ENCODE data around the gene NSMF. TPM values are rescaled to one million over a fixed set of nuclear protein-coding genes. Genes with fewer than 3 reads are reported as not detected.

The NSMF gene
- total RNA-seq, 5 donors from 2014 or later (not counting 1 experiment from before 2014, with no cell fraction given), result 40.5 to 89.5 (median 51.7) TPM

DNA sequence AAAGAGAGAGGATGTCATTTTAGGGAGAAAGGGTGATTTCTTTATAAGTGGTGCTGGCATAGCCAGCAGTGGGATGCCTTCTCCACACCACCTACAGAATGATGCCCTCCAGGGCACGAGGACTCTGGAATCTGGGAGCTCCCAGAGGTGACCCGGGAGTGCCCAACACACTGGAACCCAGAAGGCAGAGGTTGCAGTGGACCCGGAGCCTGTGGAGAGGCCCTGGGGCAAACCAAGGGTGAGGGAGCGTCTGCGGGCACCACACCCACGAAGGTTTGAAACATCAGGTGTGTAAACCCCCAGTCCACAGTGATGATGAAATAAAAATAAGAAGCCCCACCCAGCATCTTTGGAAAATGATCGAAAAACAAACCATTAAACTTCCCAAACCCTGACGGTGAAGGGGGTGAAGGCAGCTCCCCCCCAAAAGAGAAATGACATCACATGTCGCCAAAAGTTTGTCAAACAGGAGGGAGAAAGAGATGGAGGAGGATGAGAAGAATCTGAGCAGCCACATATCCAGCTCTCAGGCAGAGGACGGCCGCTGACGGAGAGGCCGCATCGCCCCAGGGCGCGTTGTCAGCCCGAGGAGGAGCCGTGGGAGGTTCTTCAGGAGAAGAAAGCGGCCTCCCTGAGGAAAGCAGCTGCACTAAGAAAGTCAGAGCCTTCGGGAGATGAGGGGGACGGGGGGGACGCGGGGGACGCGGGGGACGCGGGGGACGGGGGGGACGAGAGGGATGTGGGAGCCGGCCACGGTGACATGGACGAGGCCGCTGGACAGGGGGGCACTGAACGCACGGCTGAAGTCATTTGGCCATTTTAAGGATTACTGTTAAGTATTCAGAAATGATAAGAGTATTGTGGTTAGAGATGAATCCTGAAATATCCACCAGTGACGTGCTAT is 43.1 kb upstream of the NSMF start:
- POLR2A ChIA-PET, result no interaction called here
- Mint-ChIP-seq H3K4me3 (peak overlapping the region in 1 of 3 donors; percentile 22), H3K4me1 (peaks cover 0 to 24% (median 1%) of the 10 kb centered on the region in 3 donors), H3K27ac (no peak overlapping the region), H3K9me3 (no peaks in the 10 kb centered on the region), H3K27me3 (no peaks in the 10 kb centered on the region), H3K36me3 (peaks cover 3% of the 10 kb centered on the region)
- H3K27ac ChIP-seq (ENCODE audit: low read length), result no peak overlapping the region
- CTCF ChIA-PET, result no interaction called here
- H3K4me3 ChIP-seq (ENCODE audit: control insufficient read depth in 1 of 2, extremely low read depth in 1 of 2, low read length in 1 of 2), result no peak overlapping the region
- DNase-seq, result peak in 1 of 35 experiments; percentile 16
- WGBS (ENCODE audit: insufficient coverage), result 100% methylated on average over 2 of the region's 36 CpGs
- H3K27me3 ChIP-seq (replicated peaks in 1 of 2; ENCODE audit: control insufficient read depth in 2 of 2, extremely low read depth in 1 of 2, insufficient read depth in 2 of 2, low read length in 1 of 2), result no peaks in the 10 kb centered on the region
- no peaks in the 10 kb centered on the region for H3K4me1 ChIP-seq (ENCODE audit: control insufficient read depth in 1 of 2, extremely low read depth in 1 of 2, insufficient read depth in 2 of 2, low read length in 2 of 2)
- ATAC-seq (replicated peaks in 1 of 4), result no peak
- H3K9me3 ChIP-seq, result no peaks in the 10 kb centered on the region
- no peaks in the 10 kb centered on the region for H3K36me3 ChIP-seq (ENCODE audit: control insufficient read depth in 2 of 2, extremely low read depth in 1 of 2, insufficient read depth in 1 of 2, low read length in 1 of 2)

DNA sequence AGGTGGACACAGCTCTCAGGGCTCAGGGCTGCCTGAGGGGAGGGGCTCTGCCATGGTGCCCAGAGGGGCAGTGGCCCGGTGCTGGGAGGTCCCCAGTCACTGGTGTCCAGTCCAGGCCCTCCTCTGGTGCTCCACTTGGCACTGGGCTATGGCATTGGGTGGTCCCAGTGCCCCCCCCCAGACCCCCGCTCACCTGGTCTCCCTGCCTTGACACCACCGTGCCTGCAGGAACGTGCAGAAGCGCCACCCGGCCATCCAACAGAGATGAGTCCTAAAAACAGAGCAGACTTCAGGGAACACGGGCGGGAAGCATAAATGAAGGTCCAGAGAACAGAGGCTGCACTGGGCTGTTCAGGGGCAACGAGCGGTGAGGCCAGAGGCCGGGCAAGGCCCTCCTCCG is 42.3 kb upstream of the NSMF start:
- Histone ChIP-seq H3K9me3 (no peaks in the 10 kb centered on the region), H3K4me1 (ENCODE audit: control insufficient read depth in 1 of 2, extremely low read depth in 1 of 2, insufficient read depth in 2 of 2, low read length in 2 of 2) (no peaks in the 10 kb centered on the region), H3K27ac (ENCODE audit: low read length) (no peak overlapping the region), H3K4me3 (ENCODE audit: control insufficient read depth in 1 of 2, extremely low read depth in 1 of 2, low read length in 1 of 2) (no peak overlapping the region), H3K27me3 (replicated peaks in 1 of 2; ENCODE audit: control insufficient read depth in 2 of 2, extremely low read depth in 1 of 2, insufficient read depth in 2 of 2, low read length in 1 of 2) (no peaks in the 10 kb centered on the region), H3K36me3 (ENCODE audit: control insufficient read depth in 2 of 2, extremely low read depth in 1 of 2, insufficient read depth in 1 of 2, low read length in 1 of 2) (no peaks in the 10 kb centered on the region)
- H3K4me1 Mint-ChIP-seq, result peaks cover 0 to 24% (median 1%) of the 10 kb centered on the region in 3 donors
- WGBS (ENCODE audit: insufficient coverage), result 98% methylated on average over 11 of the region's 12 CpGs
- no peak overlapping the region for H3K4me3 Mint-ChIP-seq
- no peaks in the 10 kb centered on the region for H3K27me3 Mint-ChIP-seq
- H3K36me3 Mint-ChIP-seq, result peaks cover 3% of the 10 kb centered on the region
- ATAC-seq (replicated peaks in 1 of 4) (no peak), DNase-seq (no peak)
- no peak overlapping the region for H3K27ac Mint-ChIP-seq
- ChIA-PET POLR2A (no interaction called here), CTCF (no interaction called here)
- no peaks in the 10 kb centered on the region for H3K9me3 Mint-ChIP-seq

DNA sequence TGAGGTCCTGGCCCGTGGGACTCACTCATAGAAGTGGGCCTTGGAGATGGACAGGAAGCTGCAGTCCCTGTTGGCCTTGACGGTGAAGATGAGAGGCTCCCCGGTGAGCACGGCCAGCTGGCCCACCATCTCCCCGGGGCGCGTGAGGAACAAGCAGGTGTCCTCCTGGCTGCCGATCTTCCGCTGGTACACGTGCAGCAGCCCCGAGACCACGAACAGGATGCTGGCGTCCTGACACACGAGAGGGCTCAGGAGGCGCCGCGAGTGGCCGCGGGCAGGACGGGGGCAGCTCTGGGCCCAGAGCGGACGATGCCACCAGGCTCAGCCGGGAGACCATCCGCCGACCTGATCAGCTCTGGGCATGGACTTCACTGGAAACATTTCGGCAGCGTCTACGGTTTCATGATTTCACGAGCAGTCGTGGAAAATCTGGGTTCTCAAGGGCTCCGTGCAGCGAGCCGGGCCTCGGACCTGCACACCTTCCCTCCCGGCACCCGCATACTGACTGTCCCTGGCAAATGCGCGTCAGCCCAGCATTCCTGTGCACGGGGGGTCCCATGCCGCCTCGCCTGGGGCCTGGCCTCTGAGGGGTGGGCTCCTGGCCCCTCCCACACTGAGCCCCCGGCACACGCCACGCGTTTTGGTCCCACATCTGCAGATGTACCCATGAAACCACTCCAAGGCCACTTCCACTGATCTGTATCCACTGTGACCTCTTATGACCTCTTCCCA is 41.7 kb upstream of the NSMF start:
- 85% methylated on average over 42 of the region's 45 CpGs for WGBS (ENCODE audit: insufficient coverage)
- no peak for DNase-seq
- Histone ChIP-seq H3K36me3 (ENCODE audit: control insufficient read depth in 2 of 2, extremely low read depth in 1 of 2, insufficient read depth in 1 of 2, low read length in 1 of 2) (no peaks in the 10 kb centered on the region), H3K4me3 (ENCODE audit: control insufficient read depth in 1 of 2, extremely low read depth in 1 of 2, low read length in 1 of 2) (no peak overlapping the region), H3K27ac (ENCODE audit: low read length) (no peak overlapping the region), H3K9me3 (no peaks in the 10 kb centered on the region), H3K4me1 (ENCODE audit: control insufficient read depth in 1 of 2, extremely low read depth in 1 of 2, insufficient read depth in 2 of 2, low read length in 2 of 2) (no peaks in the 10 kb centered on the region), H3K27me3 (replicated peaks in 1 of 2; ENCODE audit: control insufficient read depth in 2 of 2, extremely low read depth in 1 of 2, insufficient read depth in 2 of 2, low read length in 1 of 2) (no peaks in the 10 kb centered on the region)
- Mint-ChIP-seq H3K27ac (no peak overlapping the region), H3K27me3 (no peaks in the 10 kb centered on the region), H3K4me1 (peaks cover 0 to 24% (median 1%) of the 10 kb centered on the region in 3 donors), H3K4me3 (no peak overlapping the region), H3K9me3 (no peaks in the 10 kb centered on the region), H3K36me3 (peaks cover 3% of the 10 kb centered on the region)
- ChIA-PET POLR2A (no interaction called here), CTCF (no interaction called here)
- no peak for ATAC-seq (replicated peaks in 1 of 4)

DNA sequence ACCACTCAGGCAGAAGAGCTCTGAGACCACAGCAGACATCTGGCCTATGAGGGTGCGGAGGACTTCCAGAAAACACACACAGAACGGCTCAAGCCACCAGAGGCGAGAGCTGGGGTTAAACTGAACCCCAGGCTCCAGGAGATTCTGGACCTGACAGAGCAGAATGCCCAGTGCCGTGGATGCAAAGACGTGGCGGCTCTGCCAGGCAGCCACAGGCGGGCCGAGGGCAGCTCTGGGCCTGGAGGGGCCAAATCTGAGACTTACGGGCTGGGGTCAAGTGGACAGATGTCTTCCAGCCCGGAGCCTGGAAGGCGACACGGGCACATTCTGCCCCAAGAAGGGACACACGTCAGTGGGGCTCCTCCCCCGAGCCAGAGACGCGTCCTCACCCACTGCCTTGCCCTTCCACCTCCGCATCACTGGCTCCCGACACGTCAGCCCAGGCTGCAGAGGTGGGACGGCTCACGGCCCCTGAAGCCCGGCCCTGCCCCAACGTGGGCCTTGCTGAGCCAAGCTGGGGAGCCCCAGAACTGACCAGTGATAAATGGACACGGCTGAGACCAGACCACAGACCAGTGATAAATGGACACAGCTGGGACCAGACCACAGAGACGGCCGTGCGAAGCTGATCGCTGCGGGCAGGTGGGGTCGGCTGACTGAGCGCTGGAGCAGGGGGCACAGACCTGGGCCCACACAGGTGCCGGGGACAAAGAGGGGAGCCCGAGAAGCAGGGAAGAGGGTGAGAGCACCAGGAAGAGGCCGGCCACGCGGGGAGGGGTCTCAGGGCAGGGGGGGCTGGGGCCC is 40.9 kb upstream of the NSMF start:
- H3K4me1 Mint-ChIP-seq, result peaks cover 0 to 24% (median 1%) of the 10 kb centered on the region in 3 donors
- Histone ChIP-seq H3K36me3 (ENCODE audit: control insufficient read depth in 2 of 2, extremely low read depth in 1 of 2, insufficient read depth in 1 of 2, low read length in 1 of 2) (no peaks in the 10 kb centered on the region), H3K4me1 (ENCODE audit: control insufficient read depth in 1 of 2, extremely low read depth in 1 of 2, insufficient read depth in 2 of 2, low read length in 2 of 2) (no peaks in the 10 kb centered on the region), H3K9me3 (no peaks in the 10 kb centered on the region), H3K4me3 (ENCODE audit: control insufficient read depth in 1 of 2, extremely low read depth in 1 of 2, low read length in 1 of 2) (no peak overlapping the region), H3K27me3 (replicated peaks in 1 of 2; ENCODE audit: control insufficient read depth in 2 of 2, extremely low read depth in 1 of 2, insufficient read depth in 2 of 2, low read length in 1 of 2) (no peaks in the 10 kb centered on the region), H3K27ac (ENCODE audit: low read length) (no peak overlapping the region)
- H3K27ac Mint-ChIP-seq, result no peak overlapping the region
- ATAC-seq (replicated peaks in 1 of 4), result no peak
- 96% methylated on average over 28 of the region's 36 CpGs for WGBS (ENCODE audit: insufficient coverage)
- H3K9me3 Mint-ChIP-seq, result no peaks in the 10 kb centered on the region
- no peak overlapping the region for H3K4me3 Mint-ChIP-seq
- no peaks in the 10 kb centered on the region for H3K27me3 Mint-ChIP-seq
- H3K36me3 Mint-ChIP-seq, result peaks cover 3% of the 10 kb centered on the region
- no peak for DNase-seq
- ChIA-PET POLR2A (no interaction called here), CTCF (no interaction called here)

DNA sequence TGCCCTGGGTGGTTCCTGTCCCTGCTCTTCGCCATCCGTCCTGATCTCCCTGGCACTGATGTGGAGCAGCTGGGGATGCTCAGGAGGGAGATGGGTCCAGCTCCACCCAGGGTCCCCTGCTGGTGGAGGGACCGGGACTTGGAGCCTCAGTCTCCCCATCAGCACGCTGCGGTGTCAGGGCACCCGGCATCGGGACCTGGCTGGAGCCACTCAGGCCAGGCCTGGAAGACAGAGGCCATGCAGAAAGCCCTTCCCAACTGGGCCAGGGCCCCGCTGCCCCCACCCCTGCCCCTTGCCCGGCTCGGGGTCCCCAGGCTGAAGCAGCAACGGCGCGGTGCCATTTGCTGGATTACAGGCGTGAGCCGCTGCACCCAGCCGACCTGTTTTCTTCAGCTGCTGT is 40.3 kb upstream of the NSMF start:
- CTCF ChIA-PET, result no interaction called here
- 93% methylated on average over 16 of the region's 16 CpGs for WGBS (ENCODE audit: insufficient coverage)
- no peaks in the 10 kb centered on the region for H3K9me3 ChIP-seq
- POLR2A ChIA-PET, result no interaction called here
- Mint-ChIP-seq H3K4me1 (peaks cover 0 to 24% (median 1%) of the 10 kb centered on the region in 3 donors), H3K27ac (no peak overlapping the region), H3K27me3 (no peaks in the 10 kb centered on the region), H3K4me3 (no peak overlapping the region), H3K36me3 (peaks cover 3% of the 10 kb centered on the region), H3K9me3 (no peaks in the 10 kb centered on the region)
- DNase-seq (no peak), ATAC-seq (replicated peaks in 1 of 4) (no peak)
- no peaks in the 10 kb centered on the region for H3K36me3 ChIP-seq (ENCODE audit: control insufficient read depth in 2 of 2, extremely low read depth in 1 of 2, insufficient read depth in 1 of 2, low read length in 1 of 2)
- H3K27ac ChIP-seq (ENCODE audit: low read length), result no peak overlapping the region
- H3K4me3 ChIP-seq (ENCODE audit: control insufficient read depth in 1 of 2, extremely low read depth in 1 of 2, low read length in 1 of 2), result no peak overlapping the region
- H3K27me3 ChIP-seq (replicated peaks in 1 of 2; ENCODE audit: control insufficient read depth in 2 of 2, extremely low read depth in 1 of 2, insufficient read depth in 2 of 2, low read length in 1 of 2), result no peaks in the 10 kb centered on the region
- no peaks in the 10 kb centered on the region for H3K4me1 ChIP-seq (ENCODE audit: control insufficient read depth in 1 of 2, extremely low read depth in 1 of 2, insufficient read depth in 2 of 2, low read length in 2 of 2)

DNA sequence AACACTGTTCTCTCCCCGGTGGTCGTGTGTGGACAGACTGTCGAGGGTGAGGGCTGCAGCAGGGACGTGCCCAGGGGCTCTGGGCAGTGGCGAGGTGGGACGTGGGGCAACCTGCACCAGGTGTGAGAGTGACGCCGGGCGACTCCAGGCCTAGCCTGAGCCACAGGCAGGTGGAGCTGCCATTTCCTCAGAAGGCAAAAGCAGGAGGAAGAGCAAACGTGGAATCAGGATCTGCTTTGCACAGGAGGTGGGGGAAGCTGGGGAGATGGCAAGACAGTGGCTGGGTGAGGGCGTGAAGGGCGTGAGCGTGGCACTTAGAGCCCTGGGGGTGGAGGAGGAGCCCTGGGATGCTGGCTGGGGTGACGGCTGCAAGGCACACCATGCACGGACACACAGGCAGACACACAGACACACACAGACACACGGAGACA is 39.6 kb upstream of the NSMF start:
- WGBS (ENCODE audit: insufficient coverage), result 93% methylated on average over 10 of the region's 16 CpGs
- POLR2A ChIA-PET, result interaction anchor here in 1 of 2 donors (0.6 kb wide), 1 partner anchor 1054 kb away, joined by 3 read pairs; no protein-coding TSS in a partner anchor

More for the DNA sequence above, 39.6 kb upstream of the NSMF start:
- Histone ChIP-seq H3K4me1 (ENCODE audit: control insufficient read depth in 1 of 2, extremely low read depth in 1 of 2, insufficient read depth in 2 of 2, low read length in 2 of 2) (peaks cover 0 to under 1% of the 10 kb centered on the region in 2 experiments), H3K9me3 (no peaks in the 10 kb centered on the region), H3K36me3 (ENCODE audit: control insufficient read depth in 2 of 2, extremely low read depth in 1 of 2, insufficient read depth in 1 of 2, low read length in 1 of 2) (no peaks in the 10 kb centered on the region), H3K27ac (ENCODE audit: low read length) (no peak overlapping the region), H3K27me3 (replicated peaks in 1 of 2; ENCODE audit: control insufficient read depth in 2 of 2, extremely low read depth in 1 of 2, insufficient read depth in 2 of 2, low read length in 1 of 2) (no peaks in the 10 kb centered on the region), H3K4me3 (ENCODE audit: control insufficient read depth in 1 of 2, extremely low read depth in 1 of 2, low read length in 1 of 2) (no peak overlapping the region)
- H3K27me3 Mint-ChIP-seq, result no peaks in the 10 kb centered on the region
- no peak for ATAC-seq (replicated peaks in 1 of 4)
- DNase-seq, result no peak
- CTCF ChIA-PET, result no interaction called here
- H3K27ac Mint-ChIP-seq, result no peak overlapping the region
- peaks cover 3% of the 10 kb centered on the region for H3K36me3 Mint-ChIP-seq
- peaks cover 5 to 19% (median 5%) of the 10 kb centered on the region in 3 donors for H3K4me1 Mint-ChIP-seq
- H3K4me3 Mint-ChIP-seq, result no peak overlapping the region
- H3K9me3 Mint-ChIP-seq, result no peaks in the 10 kb centered on the region
